Lung (tissue), 12 donors: Measurements from ENCODE around the gene RNF141. TPM values are rescaled to one million over a fixed set of nuclear protein-coding genes. Genes with fewer than 3 reads are reported as not detected.

ENCODE experiments used
- ATAC-seq: fragments of 200-7000 bp; cut with Tn5 transposase; one replicate; pipeline ENCODE4 v1.9.1; 2020; ENCODE audit warnings: moderate number of reproducible peaks; ENCODE audit not compliant: insufficient read depth, low FRiP score
- DNase-seq, 3 donors: peaks; one replicate each; pipeline ENCODE4 v3.0.0-alpha.2; 2013 to 2017
- H3K27ac ChIP-seq, 2 donors: one replicate each; pipeline ENCODE4 v1.5.1; 2013; ENCODE audit warnings: mild to moderate bottlenecking in 2 of 2, moderate library complexity in 2 of 2, control low read depth in 1 of 2, inconsistent platforms in 1 of 2, low read depth in 1 of 2, low read length in 1 of 2
- H3K27me3 ChIP-seq, 3 donors: one replicate each; pipeline ENCODE4 v1.5.1; 2013; ENCODE audit warnings: low read length in 2 of 3; ENCODE audit not compliant: control insufficient read depth in 3 of 3, insufficient read depth in 3 of 3
- H3K36me3 ChIP-seq, 4 donors: one replicate each; pipeline ENCODE4 v1.5.1; 2013; ENCODE audit warnings: low read length in 4 of 4, mild to moderate bottlenecking in 1 of 4, moderate library complexity in 1 of 4; ENCODE audit not compliant: control insufficient read depth in 4 of 4, insufficient read depth in 4 of 4
- H3K4me1 ChIP-seq, 5 donors: one replicate each; pipeline ENCODE4 v1.5.1; 2013; ENCODE audit warnings: low read length in 5 of 5, mild to moderate bottlenecking in 2 of 5, moderate library complexity in 1 of 5; ENCODE audit not compliant: control insufficient read depth in 5 of 5, insufficient read depth in 5 of 5
- H3K4me3 ChIP-seq: one replicate; pipeline ENCODE4 v1.5.1; 2013; ENCODE audit warnings: mild to moderate bottlenecking, control low read depth, moderate library complexity
- H3K9ac ChIP-seq, 2 donors: one replicate each; pipeline ENCODE4 v1.5.1; 2013; ENCODE audit warnings: low read length in 2 of 2, control low read depth in 1 of 2; ENCODE audit not compliant: insufficient read depth in 1 of 2
- H3K9me3 ChIP-seq, 4 donors: one replicate each; pipeline ENCODE4 v1.5.1; 2013; ENCODE audit warnings: low read length in 3 of 4, mild to moderate bottlenecking in 1 of 4, moderate library complexity in 1 of 4; ENCODE audit not compliant: control insufficient read depth in 4 of 4, insufficient read depth in 3 of 4
- CTCF ChIP-seq: IDR thresholded peaks from 2 replicates; pipeline ENCODE4 v1.5.1; 2012; ENCODE audit warnings: mild to moderate bottlenecking; ENCODE audit errors: control extremely low read depth, extremely low read depth
- WGBS, 2 donors: extraction: QIAGEN DNeasy Blood & Tissue Kit; methylation state at CpG; one replicate each; pipeline ENCODE4 v1.1.7; 2013; 5-methylcytosine and 5-hydroxymethylcytosine counted together
- polyA plus RNA-seq, 2 donors: library from polyadenylated mRNA; stranded (reverse); fragments of 200-250 nt; gene quantifications; one replicate each; pipeline ENCODE4 v1.2.1, GENCODE V29; 2013
- total RNA-seq, 2 donors: library from RNA; depleted of rRNA in 1 of 2; stranded (reverse); fragments of >200 nt in 1 of 2; gene quantifications; one replicate each; pipeline ENCODE4 v1.2.1, GENCODE V29; 2014 to 2021
- donor health status: control.
- donor health status: control.
- donor health status: Bipolar disorder and iron deficiency.
- donor health status: healthy.
- donor health status: DM: yes; HTN: yes; CAD: no.

The RNF141 gene
- total and polyA plus RNA-seq, 4 donors = 14.8 to 63.8 (median 33.4) TPM

GRCh38 chr11:10494636-10495463 is 46.1 kb downstream of the RNF141 start:
- Histone ChIP-seq H3K27ac (no peak overlapping the region), H3K4me1 (peaks cover 0 to 8% (median 3%) of the 10 kb centered on the region in 5 donors), H3K36me3 (peaks cover 0 to 30% (median 0%) of the 10 kb centered on the region in 4 donors), H3K9ac (no peak overlapping the region), H3K27me3 (no peaks in the 10 kb centered on the region), H3K9me3 (no peaks in the 10 kb centered on the region), H3K4me3 (no peak overlapping the region)
- DNase-seq (no peak), ATAC-seq (no peak)
- TF ChIP-seq CTCF = no peak
- WGBS, 2 donors = 96 to 97% methylated on average over 14 of the region's 14 CpGs

- Histone ChIP-seq H3K27ac (no peak overlapping the region), H3K27me3 (no peaks in the 10 kb centered on the region), H3K9ac (no peak overlapping the region), H3K4me3 (no peak overlapping the region), H3K36me3 (peaks cover 0 to 21% (median 0%) of the 10 kb centered on the region in 4 donors), H3K9me3 (no peaks in the 10 kb centered on the region), H3K4me1 (peaks cover 0 to 9% (median 3%) of the 10 kb centered on the region in 5 donors)
- 95 to 96% methylated on average over 18 of the region's 18 CpGs for WGBS, 2 donors
- DNase-seq (no peak), ATAC-seq (no peak)
- no peak for TF ChIP-seq CTCF
These were observed 47.8 kb downstream of the RNF141 start for GRCh38 chr11:10493041-10493663.

GRCh38 chr11:10492084-10492483 is 48.9 kb downstream of the RNF141 start:
- Histone ChIP-seq H3K4me1 (peaks cover 0 to 9% (median 0%) of the 10 kb centered on the region in 5 donors), H3K27me3 (no peaks in the 10 kb centered on the region), H3K27ac (no peak overlapping the region), H3K9ac (no peak overlapping the region), H3K4me3 (no peak overlapping the region), H3K9me3 (no peaks in the 10 kb centered on the region), H3K36me3 (peaks cover 0 to 18% (median 0%) of the 10 kb centered on the region in 4 donors)
- DNase-seq (no peak), ATAC-seq (no peak)
- no peak for TF ChIP-seq CTCF
- 96 to 97% methylated on average over 2 of the region's 2 CpGs for WGBS, 2 donors
